Heart left ventricle (tissue), 16 donors: ENCODE results near the gene GPR78. TPM values are rescaled to one million over a fixed set of nuclear protein-coding genes. Genes with fewer than 3 reads are reported as not detected.

Experiments
- ATAC-seq, 4 donors: fragments of 200-7000 bp; cut with Tn5 transposase; one replicate each; pipeline ENCODE4 v1.9.1; 2020 to 2022; ENCODE audit warnings: moderate library complexity in 4 of 4, mild to moderate bottlenecking in 3 of 4, moderate number of reproducible peaks in 1 of 4
- DNase-seq, 5 donors: peaks; one replicate each; pipeline ENCODE4 v3.0.0-alpha.2; 2020
- H3K27ac ChIP-seq, 12 donors: fragments of 200-600 bp; sonication (generic) in 4 of 12; one replicate each; pipeline versions ENCODE4 v1.5.0 to v1.8.0; 2016 to 2022; ENCODE audit warnings: mild to moderate bottlenecking in 2 of 12
- H3K27me3 ChIP-seq, 9 donors: fragments of 200-600 bp; sonication (generic) in 2 of 9; one replicate each; pipeline versions ENCODE4 v1.5.1 to v1.8.0; 2016 to 2022; ENCODE audit warnings: mild to moderate bottlenecking in 3 of 9
- H3K36me3 ChIP-seq, 9 donors: fragments of 200-600 bp; sonication (generic) in 2 of 9; one replicate each; pipeline versions ENCODE4 v1.5.0 to v1.8.0; 2018 to 2022; ENCODE audit warnings: mild to moderate bottlenecking in 2 of 9
- H3K4me1 ChIP-seq, 12 donors: fragments of 200-600 bp; sonication (generic) in 4 of 12; one replicate each; pipeline versions ENCODE4 v1.5.0 to v1.8.0; 2016 to 2022; ENCODE audit warnings: mild to moderate bottlenecking in 3 of 12
- H3K4me3 ChIP-seq, 12 donors: fragments of 200-600 bp; sonication (generic) in 4 of 12; one replicate each; pipeline versions ENCODE4 v1.5.0 to v1.8.0; 2017 to 2022; ENCODE audit warnings: mild to moderate bottlenecking in 9 of 12, moderate library complexity in 4 of 12
- H3K9me3 ChIP-seq, 12 donors: fragments of 200-600 bp; sonication (generic) in 4 of 12; one replicate each; pipeline versions ENCODE4 v1.5.0 to v1.8.0; 2016 to 2022; ENCODE audit warnings: mild to moderate bottlenecking in 1 of 12
- POLR2A ChIP-seq, 2 donors: fragments of 450-650 bp; IDR thresholded peaks; one replicate each; pipeline ENCODE4 v1.6.1; 2017; ENCODE audit warnings: antibody characterized with exemption in 2 of 2, mild to moderate bottlenecking in 2 of 2, moderate library complexity in 2 of 2
- WGBS, 4 donors: extraction: QIAGEN DNeasy Blood & Tissue Kit in 2 of 4; methylation state at CpG; one replicate each; pipeline versions ENCODE4 v1.1.5 to v1.1.7; 2013 to 2018; 5-methylcytosine and 5-hydroxymethylcytosine counted together
- intact Hi-C, 10 donors: fragments of 100-400 bp; cut with DNase I; formaldehyde crosslinking; loops; one replicate each; pipeline versions ENCODE4 v1.11.1 to v1.14.2; 2022
- polyA plus RNA-seq, 2 donors: library from polyadenylated mRNA; stranded (reverse); fragments of 200-250 nt; gene quantifications; one replicate each; pipeline ENCODE4 v1.2.3, GENCODE V29; 2013
- total RNA-seq, 9 donors: library from RNA; depleted of rRNA in 2 of 9; stranded (reverse); fragments of >200 nt in 2 of 9; fragmentation: NEBNext Ultra II Directional in 3 of 9; extraction: Animal tissue kit (Norgen Biotek cat#: 25700) in 3 of 9; gene quantifications; one replicate each; pipeline versions ENCODE4 v1.1.0 to v1.2.4, GENCODE V29; 2016 to 2023
- TF ChIP-seq, protein P1 (sequence below), 12 donors: fragments of 200-600 bp; sonication (generic) in 4 of 12; IDR thresholded peaks; one replicate each; pipeline versions ENCODE4 v1.5.0 to v1.8.0; 2018 to 2022; ENCODE audit warnings: antibody characterized with exemption in 12 of 12, mild to moderate bottlenecking in 5 of 12
- donor health status: ischemic (EF 13 %, LVEDD 7.1; RV severe dilation, severe dysfunction).
- donor health status: healthy with polysubstance abuse.
- donor health status: DM: no; HTN: yes; CAD: no.
- donor health status: DM: no; HTN: no; CAD: no.
- donor health status: ischemic (EF 25% LVEDD 6.9; RV normal size, moderate dysfunction).
- donor health status: ischemic (EF 25% LVEDD 5.7; RV mildly dilated, moderate dysfunction).
- donor health status: healthy.
- donor health status: DM: yes; HTN: yes; CAD: no.
- donor health status: ischemic (EF 35%, LVEDD 5.7; RV mildly dilated, moderate dysfunction).
- donor health status: nonischemic (EF 11% LVEDD 7.7; RV severe dilation, severe dysfunction).
- donor health status: DM: yes; HTN: yes; CAD: no.
- donor health status: PGD.
- donor health status: ischemic (EF 29% LVEDD 5.4; RV normal size, mild dysfunction).
- donor health status: nonischemic (EF 23%, LVEDD 6.1; RV moderate dilation, normal function).

The GPR78 gene
- total and polyA plus RNA-seq, 11 donors: 0.11 TPM; not detected in 10

DNA sequence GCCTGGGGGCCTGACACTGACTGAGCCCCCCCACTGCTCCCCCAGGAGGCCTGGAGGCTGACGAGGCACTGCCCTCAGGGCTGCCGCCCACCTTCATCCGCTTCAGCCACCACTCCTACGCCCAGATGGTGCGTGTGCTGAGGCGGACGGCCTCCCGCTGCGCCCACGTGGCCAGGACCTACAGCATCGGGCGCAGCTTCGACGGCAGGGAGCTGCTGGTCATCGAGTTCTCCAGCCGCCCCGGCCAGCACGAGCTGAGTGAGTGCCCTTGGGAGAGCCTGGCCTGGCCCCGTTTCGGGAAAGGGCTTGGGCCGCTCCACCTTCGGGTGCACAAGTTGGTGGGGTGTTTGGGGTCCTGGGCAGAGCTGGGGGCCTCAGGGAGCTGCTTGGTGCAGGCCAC, 23.7 kb downstream of the GPR78 start:
- ATAC-seq (no peak), DNase-seq (no peak)
- Histone ChIP-seq H3K4me3 (no peak overlapping the region), H3K9me3 (no peaks in the 10 kb centered on the region), H3K27ac (no peak overlapping the region), H3K4me1 (peaks cover 0 to 7% (median 2%) of the 10 kb centered on the region in 12 donors), H3K27me3 (peaks cover 0 to 37% (median 8%) of the 10 kb centered on the region in 9 donors), H3K36me3 (no peaks in the 10 kb centered on the region)
- TF ChIP-seq POLR2A (IDR thresholded peaks at IDR 0.05): no peak
- intact Hi-C loops: loop anchor here (10.0 kb wide), 2 partner anchors 281 to 311 kb away; no protein-coding TSS in a partner anchor
- 82 to 90% (median 88%) methylated on average over 11 to 22 of the region's 22 CpGs for WGBS, 4 donors

DNA sequence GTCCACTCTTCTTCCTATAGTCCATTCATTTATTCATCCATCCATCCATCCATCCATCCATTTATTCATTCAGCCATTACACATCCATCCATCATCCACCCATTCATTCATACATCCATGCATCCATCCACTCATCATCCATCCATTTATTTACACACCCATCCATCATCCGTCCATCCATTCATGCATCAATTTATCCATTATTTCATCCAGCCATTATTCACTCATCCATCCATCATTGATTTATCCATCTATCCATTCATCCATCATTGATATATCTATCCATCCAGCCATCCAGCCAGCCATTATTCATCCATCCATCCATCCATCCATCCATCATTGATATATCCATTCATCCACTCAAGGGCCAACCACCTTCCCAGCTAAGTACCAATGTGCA, 25.1 kb downstream of the GPR78 start:
- no peak overlapping the region for H3K4me3 ChIP-seq
- TF ChIP-seq POLR2A (IDR thresholded peaks at IDR 0.05): no peak
- TF ChIP-seq, protein P1, sequence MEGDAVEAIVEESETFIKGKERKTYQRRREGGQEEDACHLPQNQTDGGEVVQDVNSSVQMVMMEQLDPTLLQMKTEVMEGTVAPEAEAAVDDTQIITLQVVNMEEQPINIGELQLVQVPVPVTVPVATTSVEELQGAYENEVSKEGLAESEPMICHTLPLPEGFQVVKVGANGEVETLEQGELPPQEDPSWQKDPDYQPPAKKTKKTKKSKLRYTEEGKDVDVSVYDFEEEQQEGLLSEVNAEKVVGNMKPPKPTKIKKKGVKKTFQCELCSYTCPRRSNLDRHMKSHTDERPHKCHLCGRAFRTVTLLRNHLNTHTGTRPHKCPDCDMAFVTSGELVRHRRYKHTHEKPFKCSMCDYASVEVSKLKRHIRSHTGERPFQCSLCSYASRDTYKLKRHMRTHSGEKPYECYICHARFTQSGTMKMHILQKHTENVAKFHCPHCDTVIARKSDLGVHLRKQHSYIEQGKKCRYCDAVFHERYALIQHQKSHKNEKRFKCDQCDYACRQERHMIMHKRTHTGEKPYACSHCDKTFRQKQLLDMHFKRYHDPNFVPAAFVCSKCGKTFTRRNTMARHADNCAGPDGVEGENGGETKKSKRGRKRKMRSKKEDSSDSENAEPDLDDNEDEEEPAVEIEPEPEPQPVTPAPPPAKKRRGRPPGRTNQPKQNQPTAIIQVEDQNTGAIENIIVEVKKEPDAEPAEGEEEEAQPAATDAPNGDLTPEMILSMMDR (IDR thresholded peaks at IDR 0.05): no peak
- H3K4me1 ChIP-seq: peaks cover 0 to 13% (median 2%) of the 10 kb centered on the region in 12 donors
- H3K27me3 ChIP-seq: peaks cover 0 to 37% (median 8%) of the 10 kb centered on the region in 9 donors
- intact Hi-C loops: loop anchor here (10.0 kb wide), 2 partner anchors 280 to 310 kb away; no protein-coding TSS in a partner anchor
- H3K36me3 ChIP-seq: no peaks in the 10 kb centered on the region
- H3K27ac ChIP-seq: no peak overlapping the region
- no peaks in the 10 kb centered on the region for H3K9me3 ChIP-seq
- DNase-seq (no peak), ATAC-seq (no peak)
- WGBS, 4 donors: 92 to 99% (median 96%) methylated on average over 1 of the region's 1 CpG

DNA sequence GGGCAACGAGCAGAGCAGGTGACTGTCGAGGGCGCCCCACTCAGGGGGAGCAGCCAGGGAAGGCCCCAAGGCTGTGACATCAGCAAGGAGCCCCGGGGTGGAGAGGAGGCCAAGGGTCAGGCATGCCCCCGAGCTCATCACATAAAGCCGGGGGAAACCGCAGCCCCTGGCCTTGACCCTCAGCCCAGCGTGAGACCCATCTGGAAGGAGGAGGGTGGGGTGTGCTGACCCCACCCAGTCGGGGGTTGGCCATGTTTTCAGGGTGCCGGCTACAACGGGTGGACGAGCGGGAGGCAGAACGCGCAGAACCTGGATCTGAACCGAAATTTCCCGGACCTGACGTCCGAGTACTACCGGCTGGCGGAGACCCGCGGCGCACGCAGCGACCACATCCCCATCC, 26.3 kb downstream of the GPR78 start:
- H3K9me3 ChIP-seq: no peaks in the 10 kb centered on the region
- H3K27ac ChIP-seq: no peak overlapping the region
- no peaks in the 10 kb centered on the region for H3K36me3 ChIP-seq
- no peak for TF ChIP-seq POLR2A (IDR thresholded peaks at IDR 0.05)
- TF ChIP-seq, protein P1 (IDR thresholded peaks at IDR 0.05): no peak
- DNase-seq: no peak
- peaks cover 0 to 27% (median 8%) of the 10 kb centered on the region in 9 donors for H3K27me3 ChIP-seq
- intact Hi-C loops: loop anchor here (10.0 kb wide), 2 partner anchors 278 to 308 kb away; no protein-coding TSS in a partner anchor
- WGBS, 4 donors: 79 to 85% (median 80%) methylated on average over 26 of the region's 26 CpGs
- H3K4me1 ChIP-seq: peaks cover 0 to 20% (median 5%) of the 10 kb centered on the region in 12 donors
- no peak for ATAC-seq
- no peak overlapping the region for H3K4me3 ChIP-seq

DNA sequence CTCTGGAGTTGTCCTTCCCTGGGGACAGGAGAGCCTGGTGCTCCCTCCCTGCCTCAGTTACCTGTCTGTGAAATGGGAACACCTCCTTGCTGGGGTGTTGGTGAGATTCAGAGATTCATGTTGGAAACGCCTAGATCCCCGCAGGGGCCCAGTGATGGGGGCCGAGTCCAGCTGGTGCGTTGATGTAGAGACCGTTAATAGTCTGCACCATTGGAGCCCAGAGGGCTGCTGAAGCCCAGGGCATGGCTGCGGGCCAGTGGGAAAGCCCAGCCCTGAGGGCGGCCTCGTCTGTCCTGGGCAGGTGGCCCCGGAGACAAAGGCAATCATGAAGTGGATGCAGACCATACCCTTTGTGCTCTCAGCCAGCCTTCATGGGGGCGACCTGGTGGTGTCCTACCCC, 26.8 kb downstream of the GPR78 start:
- Histone ChIP-seq H3K4me3 (no peak overlapping the region), H3K36me3 (no peaks in the 10 kb centered on the region), H3K9me3 (no peaks in the 10 kb centered on the region), H3K27me3 (peaks cover 0 to 24% (median 8%) of the 10 kb centered on the region in 9 donors), H3K27ac (no peak overlapping the region), H3K4me1 (peaks cover 0 to 20% (median 5%) of the 10 kb centered on the region in 12 donors)
- TF ChIP-seq POLR2A (IDR thresholded peaks at IDR 0.05): no peak
- intact Hi-C loops: loop anchor here (1.0 to 10.0 kb wide), 3 partner anchors 278 to 311 kb away; no protein-coding TSS in a partner anchor
- WGBS, 4 donors: 67 to 71% (median 69%) methylated on average over 10 of the region's 10 CpGs
- DNase-seq: no peak
- ATAC-seq: no peak

DNA sequence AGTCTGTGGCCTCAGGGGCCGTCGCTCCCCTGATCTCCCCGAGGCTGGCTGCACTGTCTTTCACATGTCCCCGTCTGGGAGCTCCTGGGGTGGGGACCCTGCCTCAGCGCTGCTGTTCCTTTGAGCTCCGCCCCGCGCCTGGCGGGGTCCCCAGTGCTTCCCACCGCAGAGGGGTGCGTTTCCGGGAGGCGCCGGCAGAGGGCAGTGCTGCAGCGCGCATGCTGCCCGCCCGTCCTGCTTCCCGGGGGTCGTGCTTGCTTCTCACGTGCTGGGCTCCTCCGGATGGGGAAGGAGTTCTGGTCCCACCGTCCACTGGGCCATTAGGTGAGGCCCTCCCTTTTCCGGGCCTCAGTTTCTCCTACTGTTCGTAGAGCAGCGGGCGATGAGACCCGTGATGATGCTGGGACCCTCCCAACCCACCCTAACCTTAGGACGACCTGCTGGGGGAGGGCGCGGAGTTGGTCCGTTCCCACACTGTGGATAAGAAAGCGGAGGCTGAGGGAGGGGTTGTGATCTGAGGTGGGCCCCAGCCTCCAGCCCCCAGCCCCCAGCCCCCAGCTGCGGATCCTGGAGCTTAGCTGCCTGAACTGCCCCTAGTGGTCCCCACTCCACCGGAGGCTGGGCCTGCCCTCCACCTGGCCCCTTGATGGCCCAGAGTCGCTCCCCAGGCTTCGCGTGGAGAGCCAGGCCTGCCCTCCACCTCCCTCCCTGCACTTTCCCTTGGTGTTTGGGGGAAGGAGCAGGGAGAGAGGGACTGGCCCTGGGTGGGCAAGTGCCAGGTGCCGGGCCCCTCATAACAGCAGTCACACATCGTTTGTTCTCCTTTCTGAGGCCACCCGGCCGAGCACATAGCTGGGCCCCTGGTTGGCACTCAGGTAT, 27.6 kb downstream of the GPR78 start:
- Histone ChIP-seq H3K27ac (no peak overlapping the region), H3K27me3 (peaks cover 0 to 18% (median 8%) of the 10 kb centered on the region in 9 donors), H3K4me3 (no peak overlapping the region), H3K36me3 (no peaks in the 10 kb centered on the region), H3K9me3 (no peaks in the 10 kb centered on the region), H3K4me1 (peaks cover 0 to 21% (median 5%) of the 10 kb centered on the region in 12 donors)
- 14 to 18% (median 15%) methylated on average over 18 to 42 of the region's 42 CpGs for WGBS, 4 donors
- DNase-seq (peak in 2 of 5 donors; percentile 24 to 36), ATAC-seq (peak in 1 of 4 donors; percentile 13)
- TF ChIP-seq, protein P1 (IDR thresholded peaks at IDR 0.05): peak; percentile 85 to 99 (median 96)
- TF ChIP-seq POLR2A (IDR thresholded peaks at IDR 0.05): no peak
- intact Hi-C loops: loop anchor here (1.0 to 10.0 kb wide), 3 partner anchors 277 to 310 kb away; no protein-coding TSS in a partner anchor
